Measurements from ENCODE around the gene TSPYL4.

DNA sequence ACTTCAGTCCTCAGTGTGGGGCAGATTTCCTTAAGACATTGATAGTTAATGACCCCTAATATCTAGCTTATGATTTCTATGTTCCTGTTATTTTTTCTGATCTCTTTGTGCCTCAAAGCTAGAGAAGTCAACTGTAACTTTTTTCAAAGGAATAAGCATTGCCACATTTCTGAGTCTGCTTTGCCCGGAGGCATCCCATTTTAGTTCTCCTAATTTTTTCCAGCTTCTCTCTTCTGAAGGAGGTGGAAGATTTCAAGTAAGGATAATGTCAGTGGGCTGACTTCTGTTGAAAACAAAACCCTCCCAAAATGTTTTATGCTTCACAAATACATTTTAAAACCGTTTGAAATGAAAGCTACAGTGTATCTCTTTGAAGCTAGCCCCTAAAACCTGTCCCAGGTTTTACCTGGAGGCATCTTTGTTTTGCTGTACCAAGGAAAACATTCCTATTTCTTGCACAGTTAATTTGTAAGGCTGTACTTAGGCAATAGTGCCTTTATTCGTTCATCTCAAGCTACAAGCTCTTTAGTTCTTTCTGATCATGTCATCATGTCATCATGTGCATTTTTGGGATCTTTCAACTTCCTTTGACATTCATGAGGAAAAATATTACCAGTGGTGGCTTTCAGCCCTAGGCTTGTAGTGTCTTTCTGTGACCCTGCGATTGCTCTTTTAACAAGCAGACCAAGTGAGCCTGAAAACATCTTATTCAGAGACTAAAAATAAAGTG is 45.7 kb downstream of the TSPYL4 start:
- TF ChIP-seq, protein P1, sequence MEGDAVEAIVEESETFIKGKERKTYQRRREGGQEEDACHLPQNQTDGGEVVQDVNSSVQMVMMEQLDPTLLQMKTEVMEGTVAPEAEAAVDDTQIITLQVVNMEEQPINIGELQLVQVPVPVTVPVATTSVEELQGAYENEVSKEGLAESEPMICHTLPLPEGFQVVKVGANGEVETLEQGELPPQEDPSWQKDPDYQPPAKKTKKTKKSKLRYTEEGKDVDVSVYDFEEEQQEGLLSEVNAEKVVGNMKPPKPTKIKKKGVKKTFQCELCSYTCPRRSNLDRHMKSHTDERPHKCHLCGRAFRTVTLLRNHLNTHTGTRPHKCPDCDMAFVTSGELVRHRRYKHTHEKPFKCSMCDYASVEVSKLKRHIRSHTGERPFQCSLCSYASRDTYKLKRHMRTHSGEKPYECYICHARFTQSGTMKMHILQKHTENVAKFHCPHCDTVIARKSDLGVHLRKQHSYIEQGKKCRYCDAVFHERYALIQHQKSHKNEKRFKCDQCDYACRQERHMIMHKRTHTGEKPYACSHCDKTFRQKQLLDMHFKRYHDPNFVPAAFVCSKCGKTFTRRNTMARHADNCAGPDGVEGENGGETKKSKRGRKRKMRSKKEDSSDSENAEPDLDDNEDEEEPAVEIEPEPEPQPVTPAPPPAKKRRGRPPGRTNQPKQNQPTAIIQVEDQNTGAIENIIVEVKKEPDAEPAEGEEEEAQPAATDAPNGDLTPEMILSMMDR (conservative IDR thresholded peaks at IDR 0.05; ENCODE audit: low read length), result no peak
- no peak for TF ChIP-seq EZH2phosphoT487 (IDR thresholded peaks at IDR 0.05; ENCODE audit: borderline replicate concordance)

Measured in Loucy (cell line).